HG03558 (cell line): ENCODE data around the gene TTC22.

Experiments used
- ATAC-seq: cut with Tn5 transposase; IDR thresholded peaks from one replicate; pipeline ENCODE4 v1.9.1; 2021; ENCODE audit warnings: moderate number of reproducible peaks; ENCODE audit not compliant: unreplicated experiment; ENCODE audit errors: extremely low read depth

Gene TTC22

GRCh38 chr1:54800899-54801759, at the start of gene TTC22:
TSS of gene TTC22 (minus strand) at chr1:54801323. CDS start at chr1:54801163, 160 bp downstream.
- ATAC-seq, result peak; percentile 41

- ATAC-seq, result no peak
Measured at GRCh38 chr1:54850737-54851136, 49.6 kb upstream of the TTC22 start.

- no peak for ATAC-seq
Measured at GRCh38 chr1:54850069-54850730, 49.1 kb upstream of the TTC22 start.

GRCh38 chr1:54849219-54850068, 48.3 kb upstream of the TTC22 start:
- ATAC-seq, result no peak

GRCh38 chr1:54848134-54848948, 47.2 kb upstream of the TTC22 start:
- no peak for ATAC-seq

- ATAC-seq, result no peak
Measured at GRCh38 chr1:54846716-54847284, 45.7 kb upstream of the TTC22 start.

- no peak for ATAC-seq
Measured at GRCh38 chr1:54846301-54846700, 45.2 kb upstream of the TTC22 start.

GRCh38 chr1:54845772-54846171, 44.6 kb upstream of the TTC22 start:
- no peak for ATAC-seq

- no peak for ATAC-seq
Measured at GRCh38 chr1:54844564-54844963, 43.4 kb upstream of the TTC22 start.

GRCh38 chr1:54843449-54843848, 42.3 kb upstream of the TTC22 start:
- ATAC-seq, result no peak

GRCh38 chr1:54842963-54843362, 41.8 kb upstream of the TTC22 start:
- no peak for ATAC-seq

- no peak for ATAC-seq
Measured at GRCh38 chr1:54842206-54842915, 41.2 kb upstream of the TTC22 start.

GRCh38 chr1:54839824-54840223, 38.7 kb upstream of the TTC22 start:
- no peak for ATAC-seq

- ATAC-seq, result no peak
Measured at GRCh38 chr1:54838565-54839180, 37.5 kb upstream of the TTC22 start.

GRCh38 chr1:54837002-54837853, 36.1 kb upstream of the TTC22 start:
- ATAC-seq, result no peak

GRCh38 chr1:54836594-54836993, 35.5 kb upstream of the TTC22 start:
- ATAC-seq, result no peak

- ATAC-seq, result no peak
Measured at GRCh38 chr1:54835970-54836369, 34.8 kb upstream of the TTC22 start.
